K562 (cell line): ENCODE measurements around the gene CUEDC2. TPM values are rescaled to one million over a fixed set of nuclear protein-coding genes. Genes with fewer than 3 reads are reported as not detected.
A peak's percentile ranks its signal among the peaks of the same experiment; 100 is the strongest.

Experiments
- ATF1 ChIP-seq, 2 experiments: fragments of 450-650 bp in 1 of 2; IDR thresholded peaks; 2 replicates each; pipeline ENCODE4 v1.6.1; 2016; ENCODE audit warnings: missing compliant biosample characterization in 1 of 2, missing genetic modification characterization in 1 of 2
- E2F6 ChIP-seq, 2 experiments: IDR thresholded peaks; 2 replicates each; pipeline ENCODE4 v1.6.1; 2011; ENCODE audit warnings: borderline replicate concordance in 1 of 2, control low read depth in 1 of 2, low read depth in 1 of 2, low read length in 1 of 2, mild to moderate bottlenecking in 1 of 2, mixed read lengths in 1 of 2, moderate library complexity in 1 of 2; ENCODE audit not compliant: insufficient read depth in 1 of 2, insufficient read length in 1 of 2, poor library complexity in 1 of 2, severe bottlenecking in 1 of 2; ENCODE audit errors: extremely low read depth in 1 of 2
- FOXP1 ChIP-seq: sonication (generic); formaldehyde crosslinking; IDR thresholded peaks from 2 replicates; pipeline ENCODE4 v1.8.0; 2022; ENCODE audit warnings: mild to moderate bottlenecking, missing genetic modification reagents
- HEY1 ChIP-seq: fragments of 250-450 bp; sonication (Bioruptor Pico); IDR thresholded peaks from 2 replicates; pipeline ENCODE4 v1.5.0; 2020; ENCODE audit warnings: mild to moderate bottlenecking, moderate library complexity, borderline replicate concordance
- IRF2 ChIP-seq: sonication (generic); formaldehyde crosslinking; IDR thresholded peaks from 2 replicates; pipeline ENCODE4 v1.8.1; 2022; ENCODE audit warnings: mild to moderate bottlenecking, missing genetic modification reagents
- NEUROD1 ChIP-seq: fragments of 150-350 bp; IDR thresholded peaks from 2 replicates; pipeline ENCODE4 v1.6.1; 2014; ENCODE audit warnings: borderline replicate concordance, low read length, low read depth; ENCODE audit not compliant: partially characterized antibody
- NFYB ChIP-seq: IDR thresholded peaks from 2 replicates; pipeline ENCODE4 v1.6.1; 2011; ENCODE audit warnings: mild to moderate bottlenecking, moderate library complexity; ENCODE audit not compliant: insufficient read length; ENCODE audit errors: extremely low read depth
- NUFIP1 ChIP-seq: fragments of 450-650 bp; IDR thresholded peaks from 2 replicates; pipeline ENCODE4 v1.6.1; 2018; ENCODE audit not compliant: partially characterized antibody
- SFPQ ChIP-seq: fragments of 200-400 bp; formaldehyde crosslinking; IDR thresholded peaks from 2 replicates; pipeline ENCODE4 v1.6.1; 2017; ENCODE audit warnings: mild to moderate bottlenecking, low read depth, low read length, moderate library complexity
- SMARCB1 ChIP-seq: IDR thresholded peaks from 2 replicates; pipeline ENCODE4 v1.6.1; 2011; ENCODE audit warnings: improper control_type of control experiment, low read depth; ENCODE audit not compliant: insufficient read length
- TAL1 ChIP-seq: fragments of 450-650 bp; IDR thresholded peaks from 2 replicates; pipeline ENCODE4 v1.6.1; 2016; ENCODE audit warnings: mild to moderate bottlenecking
- ZBTB1 ChIP-seq: sonication (generic); formaldehyde crosslinking; IDR thresholded peaks from 2 replicates; pipeline ENCODE4 v1.8.1; 2023; ENCODE audit warnings: missing genetic modification reagents, low read depth, mild to moderate bottlenecking, borderline replicate concordance
- ZFP1 ChIP-seq: fragments of 450-650 bp; formaldehyde crosslinking; IDR thresholded peaks from 2 replicates; pipeline ENCODE4 v1.4.0; 2020; ENCODE audit warnings: mild to moderate bottlenecking, mixed read lengths
- ZNF282 ChIP-seq: sonication (generic); formaldehyde crosslinking; IDR thresholded peaks from 2 replicates; pipeline ENCODE4 v1.8.1; 2023; ENCODE audit warnings: missing genetic modification reagents
- ZNF561 ChIP-seq: fragments of 450-650 bp; formaldehyde crosslinking; conservative IDR thresholded peaks from 2 replicates; pipeline ENCODE4 v1.4.0; 2020; ENCODE audit warnings: mild to moderate bottlenecking, moderate library complexity
- ZNF717 ChIP-seq: fragments of 250-450 bp; sonication (Bioruptor Pico); IDR thresholded peaks from 2 replicates; pipeline ENCODE4 v1.5.0; 2021
- ZNF830 ChIP-seq: fragments of 250-450 bp; sonication (Bioruptor Pico); IDR thresholded peaks from 2 replicates; pipeline ENCODE4 v1.5.0; 2021; ENCODE audit warnings: mild to moderate bottlenecking
- polyA plus RNA-seq, 8 experiments: library from polyadenylated mRNA; depleted of rRNA in 4 of 8; stranded (reverse) in 5 of 8; unstranded in 3 of 8; fragments of >200 nt; fragmentation: Nextera tagmentation in 2 of 8; fragmentation: Illumina TruSeq in 1 of 8; extraction: Ambion mirVana in 2 of 8; extraction: Trizol in 1 of 8; gene quantifications; 2 replicates each; pipeline versions ENCODE4 v1.2.1 to v1.2.3, GENCODE V29; 2011 to 2014; ENCODE audit warnings: inconsistent platforms in 1 of 8, missing spikeins in 1 of 8
- total RNA-seq, 7 experiments: library from RNA; depleted of rRNA in 6 of 7; stranded (reverse); fragments of >200 nt in 6 of 7; fragmentation: Illumina TruSeq in 2 of 7; extraction: Trizol in 2 of 7; gene quantifications; 2 replicates each; pipeline versions ENCODE4 v1.2.1 to v1.2.3, GENCODE V29; 2011 to 2021; ENCODE audit warnings: low replicate concordance in 1 of 7
- TF ChIP-seq, protein P1 (sequence below): fragments of 150-350 bp; conservative IDR thresholded peaks from 2 replicates; pipeline ENCODE4 v1.6.1; 2014; ENCODE audit warnings: low read length
- TF ChIP-seq, protein P2 (sequence below): fragments of 250-450 bp; sonication (Bioruptor Pico); IDR thresholded peaks from 2 replicates; pipeline ENCODE4 v1.4.0; 2020; ENCODE audit warnings: mild to moderate bottlenecking, moderate library complexity

Gene CUEDC2
- total and polyA plus RNA-seq, 9 of the 15 experiments (the other 6 are each of a cell fraction or from before 2014, with no cell fraction given), result 8.5 to 48.9 (median 27.4) TPM

- TF ChIP-seq, protein P1, sequence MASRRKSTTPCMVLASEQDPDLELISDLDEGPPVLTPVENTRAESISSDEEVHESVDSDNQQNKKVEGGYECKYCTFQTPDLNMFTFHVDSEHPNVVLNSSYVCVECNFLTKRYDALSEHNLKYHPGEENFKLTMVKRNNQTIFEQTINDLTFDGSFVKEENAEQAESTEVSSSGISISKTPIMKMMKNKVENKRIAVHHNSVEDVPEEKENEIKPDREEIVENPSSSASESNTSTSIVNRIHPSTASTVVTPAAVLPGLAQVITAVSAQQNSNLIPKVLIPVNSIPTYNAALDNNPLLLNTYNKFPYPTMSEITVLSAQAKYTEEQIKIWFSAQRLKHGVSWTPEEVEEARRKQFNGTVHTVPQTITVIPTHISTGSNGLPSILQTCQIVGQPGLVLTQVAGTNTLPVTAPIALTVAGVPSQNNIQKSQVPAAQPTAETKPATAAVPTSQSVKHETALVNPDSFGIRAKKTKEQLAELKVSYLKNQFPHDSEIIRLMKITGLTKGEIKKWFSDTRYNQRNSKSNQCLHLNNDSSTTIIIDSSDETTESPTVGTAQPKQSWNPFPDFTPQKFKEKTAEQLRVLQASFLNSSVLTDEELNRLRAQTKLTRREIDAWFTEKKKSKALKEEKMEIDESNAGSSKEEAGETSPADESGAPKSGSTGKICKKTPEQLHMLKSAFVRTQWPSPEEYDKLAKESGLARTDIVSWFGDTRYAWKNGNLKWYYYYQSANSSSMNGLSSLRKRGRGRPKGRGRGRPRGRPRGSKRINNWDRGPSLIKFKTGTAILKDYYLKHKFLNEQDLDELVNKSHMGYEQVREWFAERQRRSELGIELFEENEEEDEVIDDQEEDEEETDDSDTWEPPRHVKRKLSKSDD, result no peak
- TF ChIP-seq NEUROD1, result peak; percentile 58
- TF ChIP-seq ZNF717 (CRISPR knock-in tag), result no peak
- TF ChIP-seq E2F6 (IDR thresholded peaks at IDR 0.05; ENCODE audit: borderline replicate concordance in 1 of 2, extremely low read depth in 1 of 2, insufficient read depth in 1 of 2, insufficient read length in 1 of 2, low read depth in 1 of 2, low read length in 1 of 2, poor library complexity in 1 of 2, severe bottlenecking in 1 of 2), result no peak
- TF ChIP-seq ZNF282 (CRISPR knock-in tag), result no peak
- no peak for TF ChIP-seq ZNF830 (CRISPR knock-in tag)
- no peak for TF ChIP-seq HEY1 (CRISPR knock-in tag)
- peak; percentile 55 for TF ChIP-seq TAL1
- TF ChIP-seq ZBTB1, result no peak
- TF ChIP-seq NFYB, result no peak
- no peak for TF ChIP-seq ZNF561
- TF ChIP-seq FOXP1, result no peak
- no peak for TF ChIP-seq IRF2
- TF ChIP-seq ATF1 (CRISPR knock-in tag; IDR thresholded peaks at IDR 0.05), result no peak
- peak; percentile 31 for TF ChIP-seq ATF1 (tag; IDR thresholded peaks at IDR 0.05)
- TF ChIP-seq SFPQ, result no peak
- no peak for TF ChIP-seq ZFP1 (CRISPR knock-in tag)
- no peak for TF ChIP-seq SMARCB1
- no peak for TF ChIP-seq NUFIP1
- TF ChIP-seq, protein P2, sequence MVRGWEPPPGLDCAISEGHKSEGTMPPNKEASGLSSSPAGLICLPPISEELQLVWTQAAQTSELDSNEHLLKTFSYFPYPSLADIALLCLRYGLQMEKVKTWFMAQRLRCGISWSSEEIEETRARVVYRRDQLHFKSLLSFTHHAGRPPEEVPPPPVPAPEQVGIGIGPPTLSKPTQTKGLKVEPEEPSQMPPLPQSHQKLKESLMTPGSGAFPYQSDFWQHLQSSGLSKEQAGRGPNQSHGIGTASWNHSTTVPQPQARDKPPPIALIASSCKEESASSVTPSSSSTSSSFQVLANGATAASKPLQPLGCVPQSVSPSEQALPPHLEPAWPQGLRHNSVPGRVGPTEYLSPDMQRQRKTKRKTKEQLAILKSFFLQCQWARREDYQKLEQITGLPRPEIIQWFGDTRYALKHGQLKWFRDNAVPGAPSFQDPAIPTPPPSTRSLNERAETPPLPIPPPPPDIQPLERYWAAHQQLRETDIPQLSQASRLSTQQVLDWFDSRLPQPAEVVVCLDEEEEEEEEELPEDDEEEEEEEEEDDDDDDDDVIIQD (CRISPR knock-in tag), result no peak
Observed at GRCh38 chr10:102455893-102456471, 23.6 kb upstream of the CUEDC2 start (continued).
